ENCODE data around the gene TRIM49D1. TPM values are rescaled to one million over a fixed set of nuclear protein-coding genes. Genes with fewer than 3 reads are reported as not detected.

TRIM49D1 gene
- total and polyA plus RNA-seq, 8 donors, result not detected

Other genes starting within 250 kb of the TRIM49D1 start
- gene TRIM77, start 211.9 kb downstream of the TRIM49D1 start, total RNA-seq, result not detected
- not detected for gene TRIM77, start 211.9 kb downstream of the TRIM49D1 start, polyA plus RNA-seq
- gene TRIM49, start 113.7 kb downstream of the TRIM49D1 start, total RNA-seq, result not detected
- gene TRIM49, start 113.7 kb downstream of the TRIM49D1 start, polyA plus RNA-seq, result not detected
- not detected for gene TRIM64B, start 43.8 kb downstream of the TRIM49D1 start, total RNA-seq
- not detected for gene TRIM64B, start 43.8 kb downstream of the TRIM49D1 start, polyA plus RNA-seq
- not detected for gene TRIM49D2, start 1.8 kb upstream of the TRIM49D1 start, total RNA-seq
- not detected for gene TRIM49D2, start 1.8 kb upstream of the TRIM49D1 start, polyA plus RNA-seq
- gene TRIM64, start 43.8 kb upstream of the TRIM49D1 start, total RNA-seq, result not detected
- gene TRIM64, start 43.8 kb upstream of the TRIM49D1 start, polyA plus RNA-seq, result not detected
- gene TRIM49C, start 108.9 kb upstream of the TRIM49D1 start, total RNA-seq, result not detected
- under 1 TPM in 1 of 2 donors, not detected in 1; 0.05 TPM for gene TRIM49C, start 108.9 kb upstream of the TRIM49D1 start, polyA plus RNA-seq
- not detected for gene UBTFL1, start 163.7 kb upstream of the TRIM49D1 start, total RNA-seq
- gene UBTFL1, start 163.7 kb upstream of the TRIM49D1 start, polyA plus RNA-seq, result not detected
- 1 to 10 TPM in 1 of 6 donors, under 1 TPM in 5; 0.13 to 1.8 (median 0.25) TPM for gene NAALAD2, start 212.4 kb upstream of the TRIM49D1 start, total RNA-seq
- gene NAALAD2, start 212.4 kb upstream of the TRIM49D1 start, polyA plus RNA-seq, result 1 to 10 TPM in 1 of 2 donors, under 1 TPM in 1; 0.68 to 1.6 TPM